Neural cell (in vitro differentiated cells): ENCODE measurements around the gene SCUBE2. TPM values are rescaled to one million over a fixed set of nuclear protein-coding genes. Genes with fewer than 3 reads are reported as not detected.

Source experiments
- H2AFZ ChIP-seq: fragments of 200-600, 300-800 bp; sonication (generic), shearing (Covaris generic); 2 replicates; pipeline ENCODE4 v1.6.0; 2014; ENCODE audit warnings: low read depth, mild to moderate bottlenecking, antibody characterized with exemption, low read length, moderate library complexity
- H3F3A ChIP-seq: fragments of 200-600 bp; shearing (Covaris generic); 2 replicates; pipeline ENCODE4 v1.6.1; 2016; ENCODE audit warnings: mild to moderate bottlenecking, moderate library complexity, mixed read lengths, antibody characterized with exemption, low read length; ENCODE audit not compliant: insufficient read depth, poor library complexity, severe bottlenecking
- H3K27ac ChIP-seq: fragments of 200-600, 300-800 bp; sonication (generic), shearing (Covaris generic); 2 replicates; pipeline ENCODE4 v1.5.1; 2014; ENCODE audit warnings: mild to moderate bottlenecking, low read length, moderate library complexity
- H3K27me3 ChIP-seq: fragments of 300-800, 200-600 bp; sonication (generic), shearing (Covaris generic); 2 replicates; pipeline ENCODE4 v1.6.0; 2014; ENCODE audit warnings: mild to moderate bottlenecking, low read depth, low read length, moderate library complexity; ENCODE audit not compliant: insufficient read depth
- H3K36me3 ChIP-seq: fragments of 300-800, 200-600 bp; sonication (generic), shearing (Covaris generic); 2 replicates; pipeline ENCODE4 v1.5.1; 2014; ENCODE audit warnings: mild to moderate bottlenecking, antibody characterized with exemption, low read length, moderate library complexity; ENCODE audit not compliant: insufficient read depth
- H3K4me2 ChIP-seq: fragments of 300-800, 200-600 bp; sonication (generic), shearing (Covaris generic); 2 replicates; pipeline ENCODE4 v1.6.0; 2014; ENCODE audit warnings: mild to moderate bottlenecking, low read length
- H3K4me3 ChIP-seq: fragments of 300-800, 200-600 bp; sonication (generic), shearing (Covaris generic); 2 replicates; pipeline ENCODE4 v1.5.1; 2014; ENCODE audit warnings: mild to moderate bottlenecking, low read length, moderate library complexity
- H3K79me2 ChIP-seq: fragments of 200-600 bp; shearing (Covaris generic); replicated peaks from 2 replicates; pipeline ENCODE4 v1.6.0; 2014; ENCODE audit warnings: mild to moderate bottlenecking, low read length, moderate library complexity; ENCODE audit not compliant: insufficient read depth
- H3K9ac ChIP-seq: fragments of 300-800, 200-600 bp; sonication (generic), shearing (Covaris generic); 2 replicates; pipeline ENCODE4 v1.6.1; 2016; ENCODE audit warnings: mild to moderate bottlenecking, low read length, mixed read lengths
- H3K9me2 ChIP-seq: fragments of 200-600 bp; shearing (Covaris generic); 2 replicates; pipeline ENCODE4 v1.6.1; 2016; ENCODE audit warnings: mild to moderate bottlenecking, low read length, mixed read lengths; ENCODE audit not compliant: insufficient read depth
- H3K9me3 ChIP-seq: fragments of 200-600, 300-800 bp; sonication (generic), shearing (Covaris generic); 2 replicates; pipeline ENCODE4 v1.6.1; 2016; ENCODE audit warnings: mild to moderate bottlenecking, mixed run types, low read length, moderate library complexity, mixed read lengths
- H4K20me1 ChIP-seq: fragments of 200-600 bp; shearing (Covaris generic); 2 replicates; pipeline ENCODE4 v1.6.1; 2016; ENCODE audit warnings: mild to moderate bottlenecking, mixed run types; ENCODE audit not compliant: insufficient read depth
- EP300 ChIP-seq: fragments of 450-650 bp; conservative IDR thresholded peaks from 2 replicates; pipeline ENCODE4 v1.6.1; 2014; ENCODE audit warnings: antibody characterized with exemption, mild to moderate bottlenecking, moderate library complexity; ENCODE audit not compliant: poor library complexity, severe bottlenecking
- EZH2 ChIP-seq: fragments of 200-600, 300-800 bp; shearing (Covaris generic), sonication (generic); IDR thresholded peaks from 2 replicates; pipeline ENCODE4 v1.6.1; 2014; ENCODE audit warnings: antibody characterized with exemption, low read length, borderline replicate concordance, mild to moderate bottlenecking; ENCODE audit not compliant: insufficient read depth, poor library complexity, severe bottlenecking
- MXI1 ChIP-seq: fragments of 450-650 bp; conservative IDR thresholded peaks from 2 replicates; pipeline ENCODE4 v1.6.1; 2014; ENCODE audit warnings: antibody characterized with exemption, mild to moderate bottlenecking; ENCODE audit not compliant: poor library complexity, severe bottlenecking
- POLR2AphosphoS5 ChIP-seq: IDR thresholded peaks from 2 replicates; pipeline ENCODE4 v1.6.1; 2012
- RAD21 ChIP-seq: fragments of 450-650 bp; conservative IDR thresholded peaks from 2 replicates; pipeline ENCODE4 v1.6.1; 2014; ENCODE audit warnings: antibody characterized with exemption, mild to moderate bottlenecking, moderate library complexity
- REST ChIP-seq: IDR thresholded peaks from 2 replicates; pipeline ENCODE4 v1.6.1; 2012; ENCODE audit warnings: borderline replicate concordance
- SMC3 ChIP-seq: fragments of 450-650 bp; conservative IDR thresholded peaks from 2 replicates; pipeline ENCODE4 v1.6.1; 2014; ENCODE audit warnings: antibody characterized with exemption, mild to moderate bottlenecking, moderate library complexity; ENCODE audit not compliant: poor library complexity
- TAF1 ChIP-seq: IDR thresholded peaks from 2 replicates; pipeline ENCODE4 v1.6.1; 2012; ENCODE audit warnings: low read depth
- polyA plus RNA-seq: library from polyadenylated mRNA; depleted of rRNA; stranded (reverse); fragments of >200 nt; gene quantifications from 2 replicates; pipeline ENCODE4 v1.2.3, GENCODE V29; 2014
- TF ChIP-seq, protein P1 (sequence below): fragments of 450-650 bp; IDR thresholded peaks from 2 replicates; pipeline ENCODE4 v1.5.1; 2014; ENCODE audit warnings: antibody characterized with exemption, mild to moderate bottlenecking, moderate library complexity; ENCODE audit not compliant: poor library complexity, severe bottlenecking

Gene SCUBE2
- polyA plus RNA-seq, 1 donor from 2014 or later: 2.6 TPM

GRCh38 chr11:9112075-9112474 lies 20.7 kb upstream of the SCUBE2 start:
- H3K9me3 ChIP-seq: peaks cover 4% of the 10 kb centered on the region
- no peaks in the 10 kb centered on the region for H3K36me3 ChIP-seq
- no peak overlapping the region for H3K4me2 ChIP-seq
- H3K27ac ChIP-seq: no peak overlapping the region
- H3K79me2 ChIP-seq: no peaks in the 10 kb centered on the region
- H4K20me1 ChIP-seq: no peaks in the 10 kb centered on the region
- H3F3A ChIP-seq: no peaks in the 10 kb centered on the region
- no peak overlapping the region for H3K9ac ChIP-seq
- no peaks in the 10 kb centered on the region for H3K27me3 ChIP-seq
- no peaks in the 10 kb centered on the region for H3K9me2 ChIP-seq
- H2AFZ ChIP-seq: no peak overlapping the region
- TF ChIP-seq EP300 (no peak), EZH2 (no peak), REST (no peak), TAF1 (no peak), MXI1 (no peak), POLR2AphosphoS5 (no peak), SMC3 (no peak), RAD21 (no peak)
- TF ChIP-seq, protein P1, sequence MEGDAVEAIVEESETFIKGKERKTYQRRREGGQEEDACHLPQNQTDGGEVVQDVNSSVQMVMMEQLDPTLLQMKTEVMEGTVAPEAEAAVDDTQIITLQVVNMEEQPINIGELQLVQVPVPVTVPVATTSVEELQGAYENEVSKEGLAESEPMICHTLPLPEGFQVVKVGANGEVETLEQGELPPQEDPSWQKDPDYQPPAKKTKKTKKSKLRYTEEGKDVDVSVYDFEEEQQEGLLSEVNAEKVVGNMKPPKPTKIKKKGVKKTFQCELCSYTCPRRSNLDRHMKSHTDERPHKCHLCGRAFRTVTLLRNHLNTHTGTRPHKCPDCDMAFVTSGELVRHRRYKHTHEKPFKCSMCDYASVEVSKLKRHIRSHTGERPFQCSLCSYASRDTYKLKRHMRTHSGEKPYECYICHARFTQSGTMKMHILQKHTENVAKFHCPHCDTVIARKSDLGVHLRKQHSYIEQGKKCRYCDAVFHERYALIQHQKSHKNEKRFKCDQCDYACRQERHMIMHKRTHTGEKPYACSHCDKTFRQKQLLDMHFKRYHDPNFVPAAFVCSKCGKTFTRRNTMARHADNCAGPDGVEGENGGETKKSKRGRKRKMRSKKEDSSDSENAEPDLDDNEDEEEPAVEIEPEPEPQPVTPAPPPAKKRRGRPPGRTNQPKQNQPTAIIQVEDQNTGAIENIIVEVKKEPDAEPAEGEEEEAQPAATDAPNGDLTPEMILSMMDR: no peak
- no peak overlapping the region for H3K4me3 ChIP-seq

GRCh38 chr11:9109858-9110731 lies 18.7 kb upstream of the SCUBE2 start:
- H3K27me3 ChIP-seq: no peaks in the 10 kb centered on the region
- H3K79me2 ChIP-seq: no peaks in the 10 kb centered on the region
- H3K36me3 ChIP-seq: no peaks in the 10 kb centered on the region
- H3K9me3 ChIP-seq: peaks cover 4% of the 10 kb centered on the region
- H3K27ac ChIP-seq: no peak overlapping the region
- TF ChIP-seq POLR2AphosphoS5: no peak
- no peak for TF ChIP-seq MXI1
- TF ChIP-seq, protein P1: no peak
- TF ChIP-seq RAD21: no peak
- TF ChIP-seq SMC3: no peak
- no peak for TF ChIP-seq TAF1
- TF ChIP-seq REST: no peak
- TF ChIP-seq EP300: no peak
- no peak for TF ChIP-seq EZH2
- no peaks in the 10 kb centered on the region for H4K20me1 ChIP-seq
- no peak overlapping the region for H3K4me3 ChIP-seq
- no peak overlapping the region for H3K4me2 ChIP-seq
- H3K9me2 ChIP-seq: no peaks in the 10 kb centered on the region
- no peak overlapping the region for H3K9ac ChIP-seq
- no peaks in the 10 kb centered on the region for H3F3A ChIP-seq
- H2AFZ ChIP-seq: no peak overlapping the region
